GM23338 (cell line): ENCODE measurements around the gene STAT6.

Experiments used
- CREB1 ChIP-seq: fragments of 250-450 bp; sonication (Bioruptor Pico); IDR thresholded peaks from 2 replicates; pipeline ENCODE4 v1.5.0; 2020; ENCODE audit warnings: low read depth, mild to moderate bottlenecking, moderate library complexity
- CTCF ChIP-seq, 2 experiments: fragments of 200-600 bp in 1 of 2; sonication (generic) in 1 of 2; conservative IDR thresholded peaks; 2 replicates each; pipeline versions ENCODE4 v1.5.1 to v1.6.1; 2016 to 2017; ENCODE audit warnings: antibody characterized with exemption in 2 of 2, low read depth in 2 of 2, mild to moderate bottlenecking in 2 of 2, moderate library complexity in 1 of 2
- ETS1 ChIP-seq: IDR thresholded peaks from 2 replicates; pipeline ENCODE4 v1.6.1; 2016; ENCODE audit warnings: antibody characterized with exemption
- EZH2 ChIP-seq: fragments of 200-600 bp; sonication (generic); IDR thresholded peaks from one replicate; pipeline ENCODE4 v1.8.0; 2017; ENCODE audit warnings: antibody characterized with exemption, mild to moderate bottlenecking, low read depth; ENCODE audit not compliant: unreplicated experiment
- EZH2phosphoT487 ChIP-seq: fragments of 200-600 bp; sonication (generic); IDR thresholded peaks from one replicate; pipeline ENCODE4 v1.8.1; 2018; ENCODE audit warnings: antibody characterized with exemption; ENCODE audit not compliant: unreplicated experiment
- JUNB ChIP-seq: IDR thresholded peaks from one replicate; pipeline ENCODE4 v1.6.1; 2016; ENCODE audit warnings: antibody characterized with exemption; ENCODE audit not compliant: unreplicated experiment
- REST ChIP-seq: IDR thresholded peaks from one replicate; pipeline ENCODE4 v1.6.1; 2018; ENCODE audit warnings: antibody characterized with exemption; ENCODE audit not compliant: unreplicated experiment
- STAT1 ChIP-seq: IDR thresholded peaks from one replicate; pipeline ENCODE4 v1.6.1; 2016; ENCODE audit warnings: antibody characterized with exemption; ENCODE audit not compliant: unreplicated experiment
- ZNF114 ChIP-seq: fragments of 250-450 bp; sonication (Bioruptor Pico); IDR thresholded peaks from 2 replicates; pipeline ENCODE4 v1.5.0; 2020; ENCODE audit warnings: mild to moderate bottlenecking, moderate library complexity
- ZNF331 ChIP-seq: fragments of 250-450 bp; sonication (Bioruptor Pico); IDR thresholded peaks from 2 replicates; pipeline ENCODE4 v1.5.0; 2020; ENCODE audit warnings: low read depth, mild to moderate bottlenecking, moderate library complexity

- TF ChIP-seq CTCF (conservative IDR thresholded peaks at IDR 0.05; ENCODE audit: low read depth in 2 of 2) (no peak), STAT1 (no peak), JUNB (no peak), ZNF114 (CRISPR knock-in tag) (no peak), CREB1 (CRISPR knock-in tag) (no peak), REST (no peak), EZH2 (no peak), EZH2phosphoT487 (no peak), ZNF331 (CRISPR knock-in tag) (no peak), ETS1 (no peak)
Observed at GRCh38 chr12:57104292-57104910, 6.8 kb downstream of the STAT6 start.
